Measurements from ENCODE around the gene SIN3A. TPM values are rescaled to one million over a fixed set of nuclear protein-coding genes. Genes with fewer than 3 reads are reported as not detected.

The SIN3A gene
- total and polyA plus RNA-seq, 2 experiments from 2014 or later = 24.3 to 73.0 TPM

DNA sequence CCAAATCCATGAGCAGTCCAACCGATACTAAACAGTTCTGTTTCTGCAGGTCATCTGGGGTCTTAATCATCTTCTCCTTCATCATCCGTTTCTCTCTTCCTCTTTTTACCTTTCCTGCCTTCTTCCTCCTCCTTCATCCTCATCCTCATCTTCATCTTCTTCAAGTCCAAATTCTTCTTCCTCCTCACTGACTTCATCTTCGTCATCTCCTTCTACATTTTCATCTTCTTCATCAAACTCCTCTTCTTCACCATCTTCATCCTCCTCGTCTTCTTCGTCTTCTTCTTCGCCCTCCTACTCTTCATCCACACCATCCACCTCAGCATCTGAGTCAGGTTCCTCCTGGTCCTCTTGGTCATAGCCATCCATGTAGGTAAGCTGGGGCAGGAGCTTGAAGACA is 129.8 kb downstream of the SIN3A start:
- TF ChIP-seq CREB1 (CRISPR knock-in tag; IDR thresholded peaks at IDR 0.05; ENCODE audit: low read depth) (no peak), ZNF331 (CRISPR knock-in tag; IDR thresholded peaks at IDR 0.05; ENCODE audit: low read depth) (no peak), EZH2phosphoT487 (IDR thresholded peaks at IDR 0.05; ENCODE audit: unreplicated experiment) (no peak), EZH2 (IDR thresholded peaks at IDR 0.05; ENCODE audit: low read depth, unreplicated experiment) (no peak), JUNB (IDR thresholded peaks at IDR 0.05; ENCODE audit: unreplicated experiment) (no peak), NANOG (IDR thresholded peaks at IDR 0.05; ENCODE audit: borderline replicate concordance) (no peak), ZNF462 (CRISPR knock-in tag; IDR thresholded peaks at IDR 0.05) (no peak), STAT1 (IDR thresholded peaks at IDR 0.05; ENCODE audit: unreplicated experiment) (no peak), ZNF114 (CRISPR knock-in tag; IDR thresholded peaks at IDR 0.05) (no peak), POLR2AphosphoS5 (IDR thresholded peaks at IDR 0.05; ENCODE audit: low read depth) (no peak)
- TF ChIP-seq, protein P1, sequence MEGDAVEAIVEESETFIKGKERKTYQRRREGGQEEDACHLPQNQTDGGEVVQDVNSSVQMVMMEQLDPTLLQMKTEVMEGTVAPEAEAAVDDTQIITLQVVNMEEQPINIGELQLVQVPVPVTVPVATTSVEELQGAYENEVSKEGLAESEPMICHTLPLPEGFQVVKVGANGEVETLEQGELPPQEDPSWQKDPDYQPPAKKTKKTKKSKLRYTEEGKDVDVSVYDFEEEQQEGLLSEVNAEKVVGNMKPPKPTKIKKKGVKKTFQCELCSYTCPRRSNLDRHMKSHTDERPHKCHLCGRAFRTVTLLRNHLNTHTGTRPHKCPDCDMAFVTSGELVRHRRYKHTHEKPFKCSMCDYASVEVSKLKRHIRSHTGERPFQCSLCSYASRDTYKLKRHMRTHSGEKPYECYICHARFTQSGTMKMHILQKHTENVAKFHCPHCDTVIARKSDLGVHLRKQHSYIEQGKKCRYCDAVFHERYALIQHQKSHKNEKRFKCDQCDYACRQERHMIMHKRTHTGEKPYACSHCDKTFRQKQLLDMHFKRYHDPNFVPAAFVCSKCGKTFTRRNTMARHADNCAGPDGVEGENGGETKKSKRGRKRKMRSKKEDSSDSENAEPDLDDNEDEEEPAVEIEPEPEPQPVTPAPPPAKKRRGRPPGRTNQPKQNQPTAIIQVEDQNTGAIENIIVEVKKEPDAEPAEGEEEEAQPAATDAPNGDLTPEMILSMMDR (conservative IDR thresholded peaks at IDR 0.05; ENCODE audit: low read depth in 2 of 2) = no peak
- TF ChIP-seq, protein P2, sequence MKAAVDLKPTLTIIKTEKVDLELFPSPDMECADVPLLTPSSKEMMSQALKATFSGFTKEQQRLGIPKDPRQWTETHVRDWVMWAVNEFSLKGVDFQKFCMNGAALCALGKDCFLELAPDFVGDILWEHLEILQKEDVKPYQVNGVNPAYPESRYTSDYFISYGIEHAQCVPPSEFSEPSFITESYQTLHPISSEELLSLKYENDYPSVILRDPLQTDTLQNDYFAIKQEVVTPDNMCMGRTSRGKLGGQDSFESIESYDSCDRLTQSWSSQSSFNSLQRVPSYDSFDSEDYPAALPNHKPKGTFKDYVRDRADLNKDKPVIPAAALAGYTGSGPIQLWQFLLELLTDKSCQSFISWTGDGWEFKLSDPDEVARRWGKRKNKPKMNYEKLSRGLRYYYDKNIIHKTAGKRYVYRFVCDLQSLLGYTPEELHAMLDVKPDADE (IDR thresholded peaks at IDR 0.05) = no peak
- TF ChIP-seq, protein P3, sequence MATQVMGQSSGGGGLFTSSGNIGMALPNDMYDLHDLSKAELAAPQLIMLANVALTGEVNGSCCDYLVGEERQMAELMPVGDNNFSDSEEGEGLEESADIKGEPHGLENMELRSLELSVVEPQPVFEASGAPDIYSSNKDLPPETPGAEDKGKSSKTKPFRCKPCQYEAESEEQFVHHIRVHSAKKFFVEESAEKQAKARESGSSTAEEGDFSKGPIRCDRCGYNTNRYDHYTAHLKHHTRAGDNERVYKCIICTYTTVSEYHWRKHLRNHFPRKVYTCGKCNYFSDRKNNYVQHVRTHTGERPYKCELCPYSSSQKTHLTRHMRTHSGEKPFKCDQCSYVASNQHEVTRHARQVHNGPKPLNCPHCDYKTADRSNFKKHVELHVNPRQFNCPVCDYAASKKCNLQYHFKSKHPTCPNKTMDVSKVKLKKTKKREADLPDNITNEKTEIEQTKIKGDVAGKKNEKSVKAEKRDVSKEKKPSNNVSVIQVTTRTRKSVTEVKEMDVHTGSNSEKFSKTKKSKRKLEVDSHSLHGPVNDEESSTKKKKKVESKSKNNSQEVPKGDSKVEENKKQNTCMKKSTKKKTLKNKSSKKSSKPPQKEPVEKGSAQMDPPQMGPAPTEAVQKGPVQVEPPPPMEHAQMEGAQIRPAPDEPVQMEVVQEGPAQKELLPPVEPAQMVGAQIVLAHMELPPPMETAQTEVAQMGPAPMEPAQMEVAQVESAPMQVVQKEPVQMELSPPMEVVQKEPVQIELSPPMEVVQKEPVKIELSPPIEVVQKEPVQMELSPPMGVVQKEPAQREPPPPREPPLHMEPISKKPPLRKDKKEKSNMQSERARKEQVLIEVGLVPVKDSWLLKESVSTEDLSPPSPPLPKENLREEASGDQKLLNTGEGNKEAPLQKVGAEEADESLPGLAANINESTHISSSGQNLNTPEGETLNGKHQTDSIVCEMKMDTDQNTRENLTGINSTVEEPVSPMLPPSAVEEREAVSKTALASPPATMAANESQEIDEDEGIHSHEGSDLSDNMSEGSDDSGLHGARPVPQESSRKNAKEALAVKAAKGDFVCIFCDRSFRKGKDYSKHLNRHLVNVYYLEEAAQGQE (IDR thresholded peaks at IDR 0.05; ENCODE audit: unreplicated experiment) = no peak
- no peaks in the 10 kb centered on the region for H3K36me3 ChIP-seq (ENCODE audit: insufficient read depth)
- no peaks in the 10 kb centered on the region for H3K27me3 ChIP-seq (ENCODE audit: insufficient read depth)
- no peaks in the 10 kb centered on the region for H3K4me1 ChIP-seq (ENCODE audit: insufficient read depth)
- Mint-ChIP-seq H3K27ac (no peak overlapping the region), H3K4me1 (no peaks in the 10 kb centered on the region), H3K36me3 (ENCODE audit: low read depth) (no peaks in the 10 kb centered on the region), H3K27me3 (ENCODE audit: insufficient read depth, low read depth, poor library complexity) (peaks cover 17% of the 10 kb centered on the region), H3K4me3 (no peak overlapping the region), H3K9me3 (peaks cover 10% of the 10 kb centered on the region; the same call in 2 of the 3 replicates)
- ATAC-seq (no peak), DNase-seq (ENCODE audit: low spot score) (no peak)
- H3K4me2 ChIP-seq = no peak overlapping the region
- H2AFZ ChIP-seq = no peak overlapping the region
- H3K79me2 ChIP-seq (replicated peaks; ENCODE audit: insufficient read depth) = no peaks in the 10 kb centered on the region
- no peak overlapping the region for H3K4me3 ChIP-seq
- H3K9me2 ChIP-seq (ENCODE audit: insufficient read depth) = no peaks in the 10 kb centered on the region
- H3F3A ChIP-seq (replicated peaks; ENCODE audit: low read depth) = no peaks in the 10 kb centered on the region
- H3K27ac ChIP-seq (ENCODE audit: low read depth) = no peak overlapping the region
- no peaks in the 10 kb centered on the region for H4K20me1 ChIP-seq (replicated peaks; ENCODE audit: insufficient read depth)

All from GM23338 (cell line).